Measurements from ENCODE around the gene SORCS3.

SORCS3 gene

GRCh38 chr10:104779701-104780100, 138.6 kb downstream of the SORCS3 start:
- DNase-seq, result no peak

- DNase-seq, result no peak
These were observed 139.1 kb downstream of the SORCS3 start for GRCh38 chr10:104780165-104780564.

GRCh38 chr10:104780946-104781595, 140.0 kb downstream of the SORCS3 start:
- DNase-seq, result no peak

- no peak for DNase-seq
These were observed 143.4 kb downstream of the SORCS3 start for GRCh38 chr10:104784452-104784851.

GRCh38 chr10:104791471-104791870, 150.4 kb downstream of the SORCS3 start:
- no peak for DNase-seq

GRCh38 chr10:104795411-104795810, 154.3 kb downstream of the SORCS3 start:
- no peak for DNase-seq

- no peak for DNase-seq
These were observed 155.7 kb downstream of the SORCS3 start for GRCh38 chr10:104796823-104797222.

GRCh38 chr10:104802941-104803340, 161.9 kb downstream of the SORCS3 start:
- no peak for DNase-seq

- no peak for DNase-seq
These were observed 163.8 kb downstream of the SORCS3 start for GRCh38 chr10:104804880-104805279.

GRCh38 chr10:104806801-104807200, 165.7 kb downstream of the SORCS3 start:
- DNase-seq, result no peak

GRCh38 chr10:104807581-104808310, 166.7 kb downstream of the SORCS3 start:
- DNase-seq, result no peak

- no peak for DNase-seq
These were observed 168.4 kb downstream of the SORCS3 start for GRCh38 chr10:104809288-104810090.

GRCh38 chr10:104811166-104811565, 170.1 kb downstream of the SORCS3 start:
- DNase-seq, result no peak

GRCh38 chr10:104816501-104816900, 175.4 kb downstream of the SORCS3 start:
- no peak for DNase-seq

GRCh38 chr10:104819731-104820130, 178.6 kb downstream of the SORCS3 start:
- no peak for DNase-seq

- DNase-seq, result no peak
These were observed 181.0 kb downstream of the SORCS3 start for GRCh38 chr10:104822088-104822487.

- no peak for DNase-seq
These were observed 183.4 kb downstream of the SORCS3 start for GRCh38 chr10:104824380-104825006.

- DNase-seq, result no peak
These were observed 190.2 kb downstream of the SORCS3 start for GRCh38 chr10:104831272-104831671.

GRCh38 chr10:104834580-104834979, 193.5 kb downstream of the SORCS3 start:
- DNase-seq, result no peak

GRCh38 chr10:104835422-104835821, 194.3 kb downstream of the SORCS3 start:
- no peak for DNase-seq

GRCh38 chr10:104842704-104843103, 201.6 kb downstream of the SORCS3 start:
- DNase-seq, result no peak

- DNase-seq, result no peak
These were observed 203.0 kb downstream of the SORCS3 start for GRCh38 chr10:104844073-104844472.

GRCh38 chr10:104850023-104850422, 208.9 kb downstream of the SORCS3 start:
- no peak for DNase-seq
